ENCODE measurements around the gene CDC37.
"Not testable (repeated sequence)": the region's sequence is repeated elsewhere in the genome, so short reads cannot be mapped to it uniquely, and the experiment has no call there.

The CDC37 gene

DNA sequence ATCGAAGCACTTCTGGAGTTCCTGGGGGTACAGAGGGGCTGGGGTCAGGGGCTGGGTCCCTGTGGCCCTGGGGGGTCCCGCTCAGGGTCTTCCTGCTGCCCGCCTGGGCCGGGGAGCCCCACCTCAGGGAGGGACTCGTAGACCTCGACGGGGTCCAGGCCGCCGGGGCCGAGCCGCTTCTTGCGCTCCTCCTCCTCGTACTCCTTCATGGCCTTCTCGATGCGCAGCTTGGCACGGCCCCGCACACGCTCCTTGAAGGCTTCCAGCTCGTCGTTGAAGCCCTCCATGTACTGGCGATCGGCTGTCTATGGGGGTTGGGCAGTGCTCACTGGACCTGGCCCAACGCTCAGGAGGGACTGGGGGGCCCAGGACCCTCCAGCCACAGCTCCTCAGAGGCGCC, 10.2 kb downstream of the CDC37 start:
- DNase-seq (ENCODE audit: low read depth), result no peak

DNA sequence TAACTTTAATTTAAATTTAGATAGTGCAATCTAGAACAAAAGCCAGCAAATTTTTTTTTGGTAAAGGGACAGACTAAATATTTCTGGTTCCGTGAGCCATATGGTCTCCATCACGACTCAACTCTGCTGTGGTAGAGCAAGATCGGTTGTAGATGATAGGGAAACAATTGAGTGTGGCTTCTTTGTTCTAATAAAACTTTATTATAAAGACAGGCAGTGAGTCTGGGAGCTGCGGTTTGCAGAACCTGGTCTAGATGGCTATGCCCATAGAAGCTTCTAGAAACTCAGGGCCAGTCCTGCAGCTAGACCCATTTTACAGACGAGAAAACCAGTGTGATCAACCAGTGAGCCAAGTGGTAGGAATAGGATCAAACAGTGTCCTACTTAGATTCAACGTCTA, 11.2 kb downstream of the CDC37 start:
- no peak for DNase-seq (ENCODE audit: low read depth)

DNA sequence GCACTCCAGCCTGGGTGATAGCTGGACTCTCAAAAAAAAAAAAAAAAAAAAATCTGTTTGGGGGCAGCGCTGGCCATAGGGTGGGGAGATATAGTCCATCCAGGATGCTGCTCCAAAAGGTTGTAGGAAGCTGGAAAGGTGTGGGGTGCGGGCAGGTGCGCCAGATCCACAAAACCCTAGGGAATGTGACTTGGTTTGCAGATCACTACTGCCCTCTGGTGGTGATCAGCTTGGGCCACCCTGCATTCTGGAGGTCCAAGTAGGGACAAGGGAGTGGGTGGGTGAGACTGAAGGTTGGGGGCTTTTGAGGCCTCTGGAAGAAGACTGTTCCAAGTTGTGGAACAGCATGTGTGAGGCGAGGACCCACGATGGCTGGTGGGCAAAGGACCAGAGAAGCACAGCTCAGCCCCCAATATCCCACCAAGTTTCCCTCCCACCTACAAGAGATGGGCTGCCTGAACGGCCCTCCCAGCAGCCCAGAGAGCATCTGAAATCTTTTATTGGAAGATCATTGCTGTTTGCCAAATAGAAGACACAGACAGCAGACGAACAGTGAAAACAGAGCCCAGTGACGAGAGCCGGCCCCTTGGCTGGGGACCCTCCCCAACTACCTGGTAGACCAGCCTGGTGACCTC, 12.6 kb downstream of the CDC37 start:
- peak; percentile 46 for DNase-seq (ENCODE audit: low read depth)

GRCh38 chr19:10389863-10390262, 13.5 kb downstream of the CDC37 start:
- DNase-seq (ENCODE audit: low read depth), result no peak

DNA sequence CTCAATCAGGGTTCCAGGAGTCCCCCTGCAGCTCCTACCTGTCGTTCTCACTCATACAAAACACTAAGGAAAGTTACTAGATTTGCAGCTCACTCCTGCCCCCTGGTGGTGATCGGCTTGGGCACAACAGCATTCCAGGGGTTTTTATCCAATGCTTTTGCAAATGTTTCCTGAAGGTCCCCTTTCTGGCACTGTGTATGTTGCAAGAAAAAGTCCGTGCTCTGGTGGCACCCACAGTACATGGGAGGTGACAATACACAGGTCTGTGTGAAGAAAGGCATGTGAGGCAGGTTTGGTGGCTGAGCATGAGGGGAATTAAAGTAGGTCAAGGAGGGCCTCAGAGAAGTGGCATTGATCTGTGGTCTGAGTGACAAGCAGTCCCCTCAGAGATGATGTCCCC, 14.4 kb downstream of the CDC37 start:
- peak; percentile 74 for DNase-seq (ENCODE audit: low read depth)

DNA sequence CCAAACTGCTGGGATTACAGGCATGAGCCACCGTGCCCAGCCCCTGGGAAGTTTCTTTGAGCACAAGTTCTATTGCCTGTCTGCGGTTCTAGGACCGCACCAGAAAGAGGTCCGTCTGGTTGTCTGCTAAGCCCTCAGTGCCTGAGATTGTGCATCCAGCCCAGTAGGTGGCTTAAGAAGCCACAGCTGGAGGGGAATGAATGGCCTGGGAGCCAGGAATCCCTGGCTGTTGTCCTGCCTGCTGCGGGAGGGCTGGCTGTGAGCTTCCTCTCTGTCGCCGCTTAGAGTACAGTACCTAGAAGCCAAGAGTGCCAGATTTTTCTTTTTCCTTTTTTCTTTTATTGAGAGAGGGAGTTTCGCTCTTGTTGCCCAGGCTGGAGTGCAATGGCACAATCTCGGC, 18.8 kb downstream of the CDC37 start:
- DNase-seq (ENCODE audit: low read depth), result no peak

DNA sequence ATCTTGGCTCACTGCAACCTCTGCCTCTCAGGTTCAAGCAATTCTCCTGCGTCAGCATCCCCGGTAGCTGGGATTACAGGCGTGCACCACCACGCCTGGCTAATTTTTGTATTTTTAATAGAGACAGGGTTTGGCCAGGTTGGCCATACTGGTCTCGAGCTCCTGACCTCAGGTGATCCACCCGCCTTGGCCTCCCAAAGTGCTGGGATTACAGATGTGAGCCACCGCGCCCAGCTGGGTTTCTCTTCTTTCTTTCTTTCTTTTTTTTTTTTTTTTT, 20.2 kb downstream of the CDC37 start:
- not testable (repeated sequence) for DNase-seq (ENCODE audit: low read depth)

GRCh38 chr19:10380313-10381102, 22.8 kb downstream of the CDC37 start, which contains the start of gene TYK2:
TSS of gene TYK2 (minus strand) at chr19:10380572. CDS start at chr19:10378406, 2,166 bp downstream.
- DNase-seq (ENCODE audit: low read depth), result peak; percentile 91

- DNase-seq (ENCODE audit: low read depth), result no peak
Observed at GRCh38 chr19:10379880-10380312, 23.4 kb downstream of the CDC37 start.

- DNase-seq (ENCODE audit: low read depth), result no peak
Observed at GRCh38 chr19:10378124-10378523, 25.2 kb downstream of the CDC37 start.

DNA sequence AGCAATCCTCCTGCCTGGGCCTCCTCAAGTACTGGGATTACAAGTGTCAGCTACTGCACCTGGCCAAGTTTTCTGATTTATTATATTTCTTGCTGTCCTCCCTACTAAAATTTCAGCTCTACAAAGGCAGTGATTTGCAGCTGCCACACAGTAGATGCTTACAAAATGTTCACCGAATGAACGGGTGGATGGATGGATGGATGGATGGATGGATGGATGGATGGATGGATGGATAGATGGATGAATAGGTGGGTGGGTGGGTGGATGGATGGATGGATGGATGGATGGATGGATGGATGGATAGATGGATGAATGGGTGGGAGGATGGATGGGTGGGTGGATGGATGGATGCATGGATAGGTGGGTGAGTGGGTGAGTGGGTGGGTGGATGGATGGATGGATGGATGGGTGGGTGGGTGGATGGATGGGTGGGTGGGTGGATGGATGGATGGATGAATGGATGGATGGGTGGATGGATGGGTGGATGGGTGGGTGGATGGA, 26.2 kb downstream of the CDC37 start:
- DNase-seq (ENCODE audit: low read depth), result not testable (repeated sequence)

GRCh38 chr19:10374931-10375330, 28.4 kb downstream of the CDC37 start:
- DNase-seq (ENCODE audit: low read depth), result no peak

DNA sequence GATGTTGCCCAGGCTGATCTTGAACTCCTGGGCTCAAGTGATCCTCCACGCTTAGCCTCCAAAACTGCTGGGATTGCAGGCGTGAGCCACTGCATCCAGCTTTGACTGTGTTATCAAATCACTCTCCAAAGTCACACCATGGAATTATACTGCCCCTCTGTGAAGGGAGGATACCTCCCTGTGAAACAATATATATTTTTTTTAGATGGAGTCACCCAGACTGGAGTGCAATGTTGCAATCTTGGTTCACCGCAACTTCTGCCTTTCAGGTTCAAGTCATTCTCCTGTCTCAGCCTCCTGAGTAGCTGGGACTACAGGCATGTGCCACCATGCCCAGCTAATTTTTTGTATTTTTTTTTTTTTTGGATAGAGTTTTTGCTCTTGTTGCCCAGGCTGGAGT, 30.7 kb downstream of the CDC37 start:
- no peak for DNase-seq (ENCODE audit: low read depth)

DNA sequence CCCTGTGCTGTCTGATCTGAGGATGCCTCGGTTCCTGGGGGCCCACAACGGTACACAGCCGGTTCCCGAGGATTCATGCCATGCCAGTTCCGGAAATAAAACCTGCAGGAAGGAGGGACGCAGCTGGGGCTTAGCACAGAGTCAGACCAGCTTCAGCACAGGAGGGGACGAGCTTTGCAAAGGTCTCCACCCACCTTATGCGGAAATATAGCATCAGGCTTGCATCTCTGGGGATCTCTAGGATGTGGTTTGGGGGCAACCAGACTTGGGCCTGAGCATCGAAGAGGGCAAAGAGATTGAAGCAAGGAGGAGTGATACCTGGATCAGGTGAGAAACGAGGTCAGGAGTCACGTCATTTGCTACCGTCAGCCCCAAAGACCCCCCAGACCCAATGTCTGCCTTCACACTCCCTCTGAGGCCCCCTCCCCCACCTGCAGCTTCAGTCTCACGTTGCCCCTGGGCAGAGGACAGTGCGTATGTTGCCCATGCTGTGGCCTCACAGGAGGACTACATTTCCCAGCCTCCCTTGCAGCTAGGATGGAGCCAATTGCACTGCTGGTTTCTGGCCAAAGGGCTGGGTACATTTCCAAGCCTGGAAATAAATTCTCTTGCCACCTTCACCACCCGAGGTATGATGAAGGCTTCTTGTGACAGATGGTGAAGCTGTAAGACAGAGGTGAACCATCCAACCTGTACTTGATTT, 35.1 kb downstream of the CDC37 start:
- no peak for DNase-seq (ENCODE audit: low read depth)

DNA sequence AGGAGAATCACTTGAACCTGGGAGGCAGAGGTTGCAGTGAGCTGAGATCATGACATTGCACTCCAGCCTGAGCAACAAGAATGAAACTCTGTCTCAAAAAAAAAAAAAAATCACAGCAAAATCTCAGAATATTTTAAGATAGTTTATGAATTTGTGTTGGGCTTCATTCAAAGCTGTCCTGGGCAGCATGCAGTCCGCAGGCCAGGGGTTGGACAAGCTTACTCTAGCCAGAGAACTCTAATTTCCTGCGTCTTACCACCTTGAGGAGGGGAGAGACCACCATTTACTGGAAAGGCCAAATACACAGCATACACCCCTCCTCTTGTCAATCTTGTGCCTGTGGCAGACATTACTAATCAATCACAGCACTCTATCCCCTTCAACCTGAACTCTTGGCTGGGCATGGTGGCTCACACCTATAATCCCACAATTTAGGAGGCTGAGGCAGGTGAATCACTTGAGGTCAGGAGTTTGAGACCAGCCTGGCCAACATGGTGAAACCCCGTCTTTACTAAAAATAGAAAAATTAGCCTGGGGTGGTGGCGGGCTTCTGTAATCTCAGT, 36.3 kb downstream of the CDC37 start:
- DNase-seq (ENCODE audit: low read depth), result not testable (repeated sequence)

- DNase-seq (ENCODE audit: low read depth), result no peak
Observed at GRCh38 chr19:10365518-10365917, 37.8 kb downstream of the CDC37 start.

- no peak for DNase-seq (ENCODE audit: low read depth)
Observed at GRCh38 chr19:10364644-10365043, 38.7 kb downstream of the CDC37 start.

DNA sequence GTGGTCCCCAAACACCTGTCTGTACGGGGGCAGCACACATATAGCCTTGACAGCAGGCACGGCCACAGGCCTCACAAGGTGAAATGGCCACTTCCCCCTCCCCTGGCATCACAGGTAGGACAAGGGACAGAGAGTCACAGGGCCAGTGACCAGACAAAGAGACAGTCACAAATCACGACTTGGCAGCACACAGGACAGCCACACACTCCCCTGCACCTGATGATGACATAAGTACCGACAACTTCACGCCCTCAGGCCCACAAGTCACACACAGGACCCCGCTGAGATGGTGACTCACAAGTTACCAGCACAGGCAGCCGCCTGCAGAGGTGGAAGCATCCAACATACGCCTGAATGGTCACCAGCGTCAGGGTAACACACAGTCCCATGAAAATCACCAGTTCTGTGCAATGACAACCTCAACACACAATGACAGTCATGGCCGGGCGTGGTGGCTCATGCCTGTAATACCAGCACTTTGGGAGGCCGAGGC, 39.5 kb downstream of the CDC37 start:
- DNase-seq (ENCODE audit: low read depth), result no peak

GRCh38 chr19:10362259-10362658, 41.1 kb downstream of the CDC37 start:
- DNase-seq (ENCODE audit: low read depth), result no peak

DNA sequence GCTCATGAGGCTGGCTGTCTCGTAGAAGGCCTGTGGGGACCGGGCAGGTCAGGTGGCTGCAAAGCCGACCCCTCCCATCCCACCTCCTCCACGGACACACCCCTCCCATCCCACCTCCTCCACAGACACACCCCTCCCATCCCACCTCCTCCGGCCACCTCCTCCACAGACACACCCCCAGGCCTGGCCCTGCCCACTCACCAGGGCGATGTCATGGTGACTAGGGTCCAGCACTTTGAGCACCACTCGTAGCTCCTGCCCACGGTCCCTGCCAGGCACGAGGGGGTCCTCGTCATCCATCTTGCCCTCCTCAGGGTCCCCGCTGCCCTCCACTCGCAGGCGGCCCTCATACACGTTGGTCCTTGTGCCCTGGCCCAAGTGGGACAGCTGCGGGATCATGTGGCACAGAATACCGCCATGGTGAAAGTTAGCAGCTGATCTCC, 41.8 kb downstream of the CDC37 start:
- DNase-seq (ENCODE audit: low read depth), result no peak

DNA sequence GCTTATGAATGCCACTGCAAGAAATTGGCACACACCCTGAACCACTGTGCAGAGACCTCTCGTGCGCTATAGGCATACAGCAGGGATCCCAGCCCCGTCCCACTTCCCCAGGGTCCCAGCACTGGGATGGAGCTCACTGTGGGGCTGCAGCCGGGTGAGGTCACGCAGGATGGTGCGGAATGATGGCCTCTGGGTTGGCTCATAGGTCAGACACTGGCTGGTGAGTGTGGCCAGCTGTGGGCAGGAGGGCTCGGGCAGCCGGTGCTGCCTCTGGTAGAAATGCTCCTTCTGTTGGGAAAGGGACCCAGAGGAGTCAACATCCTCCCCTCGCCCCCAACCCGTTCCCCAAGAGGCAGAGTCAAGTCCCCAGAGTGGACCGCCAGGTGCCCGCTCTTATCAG, 46.9 kb downstream of the CDC37 start:
- no peak for DNase-seq (ENCODE audit: low read depth)

GRCh38 chr19:10353793-10354391, 49.5 kb downstream of the CDC37 start:
- DNase-seq (ENCODE audit: low read depth), result peak; percentile 20

Data from activated gamma-delta T cell treated with anti-CD3 and anti-CD28 coated beads, Interleukin-2, amount 50 U/mL, for 16 hours (primary cell).